Esophagus muscularis mucosa (tissue), 4 donors: Measurements from ENCODE around the gene RBM20. TPM values are rescaled to one million over a fixed set of nuclear protein-coding genes. Genes with fewer than 3 reads are reported as not detected.
"Not testable (repeated sequence)": the region's sequence is repeated elsewhere in the genome, so short reads cannot be mapped to it uniquely, and the experiment has no call there.

ENCODE experiments used
- DNase-seq: peaks from one replicate; pipeline ENCODE4 v3.0.0-alpha.2; 2017; ENCODE audit errors: extremely low spot score
- H3K27ac ChIP-seq, 4 donors: fragments of 200-600 bp; sonication (generic); replicated peaks in 1 of 4; 1 replicate in 3 of 4; 2 replicates in 1 of 4; pipeline ENCODE4 v1.5.1; 2016 to 2019; ENCODE audit warnings: mild to moderate bottlenecking in 1 of 4
- H3K27me3 ChIP-seq, 4 donors: fragments of 200-600 bp; sonication (generic); one replicate each; pipeline versions ENCODE4 v1.5.1 to v1.6.0; 2016 to 2019
- H3K36me3 ChIP-seq, 4 donors: fragments of 200-600 bp; sonication (generic); one replicate each; pipeline ENCODE4 v1.5.1; 2016 to 2019
- H3K4me1 ChIP-seq, 4 donors: fragments of 200-600 bp; sonication (generic); one replicate each; pipeline ENCODE4 v1.5.1; 2016 to 2019
- H3K4me3 ChIP-seq, 4 donors: fragments of 200-600 bp; sonication (generic); 1 replicate in 2 of 4; 2 replicates in 2 of 4; pipeline ENCODE4 v1.5.1; 2016 to 2019; ENCODE audit warnings: mild to moderate bottlenecking in 4 of 4, moderate library complexity in 1 of 4
- H3K9me3 ChIP-seq, 4 donors: fragments of 200-600 bp; sonication (generic); 1 replicate in 3 of 4; 2 replicates in 1 of 4; pipeline ENCODE4 v1.5.1; 2016 to 2019
- EP300 ChIP-seq: sonication (generic); formaldehyde crosslinking; IDR thresholded peaks from one replicate; pipeline ENCODE4 v1.6.1; 2017; ENCODE audit warnings: antibody characterized with exemption
- POLR2A ChIP-seq: fragments of 450-650 bp; IDR thresholded peaks from one replicate; pipeline ENCODE4 v1.6.1; 2017; ENCODE audit warnings: antibody characterized with exemption, moderate library complexity, mild to moderate bottlenecking, low read depth
- POLR2AphosphoS5 ChIP-seq, 2 donors: sonication (generic); formaldehyde crosslinking; IDR thresholded peaks; one replicate each; pipeline ENCODE4 v1.6.1; 2017; ENCODE audit warnings: antibody characterized with exemption in 2 of 2
- WGBS: methylation state at CpG from one replicate; pipeline ENCODE4 v1.1.5; 2018; 5-methylcytosine and 5-hydroxymethylcytosine counted together
- intact Hi-C: fragments of 100-400 bp; cut with DNase I; formaldehyde crosslinking; loops from one replicate; pipeline ENCODE4 v1.15.1; 2023
- total RNA-seq, 4 donors: library from RNA; depleted of rRNA; stranded (reverse); fragments of >200 nt; gene quantifications; one replicate each; pipeline versions ENCODE4 v1.1.0 to v1.2.1, GENCODE V29; 2016
- TF ChIP-seq, protein P1 (sequence below), 3 experiments: fragments of 200-600 bp in 2 of 3; fragments of 450-650 bp in 1 of 3; sonication (generic) in 2 of 3; IDR thresholded peaks; one replicate each; pipeline ENCODE4 v1.5.1; 2017 to 2019; ENCODE audit warnings: antibody characterized with exemption in 3 of 3, mild to moderate bottlenecking in 2 of 3, moderate library complexity in 1 of 3

RBM20 gene
- total RNA-seq, 4 donors from 2014 or later: 5.3 to 7.7 (median 5.8) TPM

DNA sequence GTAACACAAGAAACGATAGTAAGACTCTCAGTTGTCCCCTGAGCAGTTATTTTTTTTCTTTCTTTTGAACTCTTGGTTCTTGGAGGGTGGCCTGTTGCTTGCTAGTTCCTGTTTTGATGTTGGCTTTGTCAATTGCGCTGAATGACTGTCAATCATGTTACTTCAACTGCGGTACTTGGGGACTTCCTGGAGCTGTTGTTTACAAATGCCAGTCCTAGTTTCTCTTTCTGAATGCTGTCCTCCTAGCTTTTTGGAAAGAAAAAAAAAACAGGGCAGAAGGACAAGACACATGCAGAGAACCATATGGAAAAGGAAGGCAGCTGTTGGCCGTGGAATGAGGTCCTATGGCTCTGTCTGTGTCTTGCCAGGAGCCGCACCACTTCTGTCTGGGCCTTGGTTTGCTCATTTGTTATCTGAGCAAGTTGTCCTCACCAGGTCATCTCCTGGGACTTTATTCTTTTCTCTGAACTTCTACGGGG lies 220.6 kb downstream of the RBM20 start:
- no peak for TF ChIP-seq POLR2A
- TF ChIP-seq EP300: no peak
- TF ChIP-seq POLR2AphosphoS5 (IDR thresholded peaks at IDR 0.05): no peak
- TF ChIP-seq, protein P1, sequence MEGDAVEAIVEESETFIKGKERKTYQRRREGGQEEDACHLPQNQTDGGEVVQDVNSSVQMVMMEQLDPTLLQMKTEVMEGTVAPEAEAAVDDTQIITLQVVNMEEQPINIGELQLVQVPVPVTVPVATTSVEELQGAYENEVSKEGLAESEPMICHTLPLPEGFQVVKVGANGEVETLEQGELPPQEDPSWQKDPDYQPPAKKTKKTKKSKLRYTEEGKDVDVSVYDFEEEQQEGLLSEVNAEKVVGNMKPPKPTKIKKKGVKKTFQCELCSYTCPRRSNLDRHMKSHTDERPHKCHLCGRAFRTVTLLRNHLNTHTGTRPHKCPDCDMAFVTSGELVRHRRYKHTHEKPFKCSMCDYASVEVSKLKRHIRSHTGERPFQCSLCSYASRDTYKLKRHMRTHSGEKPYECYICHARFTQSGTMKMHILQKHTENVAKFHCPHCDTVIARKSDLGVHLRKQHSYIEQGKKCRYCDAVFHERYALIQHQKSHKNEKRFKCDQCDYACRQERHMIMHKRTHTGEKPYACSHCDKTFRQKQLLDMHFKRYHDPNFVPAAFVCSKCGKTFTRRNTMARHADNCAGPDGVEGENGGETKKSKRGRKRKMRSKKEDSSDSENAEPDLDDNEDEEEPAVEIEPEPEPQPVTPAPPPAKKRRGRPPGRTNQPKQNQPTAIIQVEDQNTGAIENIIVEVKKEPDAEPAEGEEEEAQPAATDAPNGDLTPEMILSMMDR (IDR thresholded peaks at IDR 0.05): no peak
- 49% methylated on average over 6 of the region's 6 CpGs for WGBS

DNA sequence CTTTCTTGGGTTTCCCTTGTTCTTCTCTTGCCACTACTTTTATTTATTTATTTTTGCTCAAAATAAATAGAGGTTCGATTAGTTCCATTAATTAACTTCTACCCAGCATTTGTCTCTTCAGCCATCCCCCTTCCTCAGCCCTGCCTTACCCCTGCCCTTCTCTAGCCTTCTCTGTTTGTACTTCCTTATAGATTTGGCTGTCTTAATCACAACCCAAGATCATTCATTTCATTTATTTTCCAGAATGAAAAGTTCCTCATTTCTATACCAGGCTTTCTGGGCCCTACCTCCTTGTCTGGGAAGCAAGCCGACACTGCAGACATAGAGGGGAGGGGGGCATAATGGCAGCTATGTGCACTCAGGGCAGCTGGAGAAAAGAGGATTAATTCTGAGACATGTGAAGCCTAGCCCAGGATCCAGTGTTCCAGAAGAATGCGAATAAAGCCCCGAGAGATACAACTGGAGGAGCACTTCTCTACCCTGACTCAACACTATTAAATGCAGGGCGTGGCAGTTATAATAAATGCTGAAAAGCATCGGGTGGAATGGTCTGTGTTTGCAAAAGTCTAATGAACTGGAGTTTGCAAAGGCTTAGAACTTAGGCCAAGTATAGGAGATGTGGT lies 221.2 kb downstream of the RBM20 start:
- WGBS: 52% methylated on average over 6 of the region's 6 CpGs
- intact Hi-C loops: no loop called here
- Histone ChIP-seq H3K4me1 (peaks cover 7 to 28% (median 27%) of the 10 kb centered on the region in 4 donors), H3K9me3 (no peaks in the 10 kb centered on the region), H3K27me3 (no peaks in the 10 kb centered on the region), H3K4me3 (no peak overlapping the region), H3K36me3 (no peaks in the 10 kb centered on the region), H3K27ac (peak overlapping the region; percentile 47 to 73 (median 68))
- no peak for DNase-seq
- TF ChIP-seq EP300: no peak
- TF ChIP-seq, protein P1 (IDR thresholded peaks at IDR 0.05): no peak
- TF ChIP-seq POLR2A: no peak
- TF ChIP-seq POLR2AphosphoS5 (IDR thresholded peaks at IDR 0.05): no peak

More for the DNA sequence above, 220.6 kb downstream of the RBM20 start:
- Histone ChIP-seq H3K4me1 (peaks cover 11 to 34% (median 27%) of the 10 kb centered on the region in 4 donors), H3K27ac (peak overlapping the region; percentile 47 to 73 (median 68)), H3K4me3 (peak overlapping the region in 2 of 4 donors; percentile 11 to 19), H3K9me3 (no peaks in the 10 kb centered on the region), H3K36me3 (no peaks in the 10 kb centered on the region), H3K27me3 (no peaks in the 10 kb centered on the region)
- no peak for DNase-seq
- intact Hi-C loops: no loop called here

DNA sequence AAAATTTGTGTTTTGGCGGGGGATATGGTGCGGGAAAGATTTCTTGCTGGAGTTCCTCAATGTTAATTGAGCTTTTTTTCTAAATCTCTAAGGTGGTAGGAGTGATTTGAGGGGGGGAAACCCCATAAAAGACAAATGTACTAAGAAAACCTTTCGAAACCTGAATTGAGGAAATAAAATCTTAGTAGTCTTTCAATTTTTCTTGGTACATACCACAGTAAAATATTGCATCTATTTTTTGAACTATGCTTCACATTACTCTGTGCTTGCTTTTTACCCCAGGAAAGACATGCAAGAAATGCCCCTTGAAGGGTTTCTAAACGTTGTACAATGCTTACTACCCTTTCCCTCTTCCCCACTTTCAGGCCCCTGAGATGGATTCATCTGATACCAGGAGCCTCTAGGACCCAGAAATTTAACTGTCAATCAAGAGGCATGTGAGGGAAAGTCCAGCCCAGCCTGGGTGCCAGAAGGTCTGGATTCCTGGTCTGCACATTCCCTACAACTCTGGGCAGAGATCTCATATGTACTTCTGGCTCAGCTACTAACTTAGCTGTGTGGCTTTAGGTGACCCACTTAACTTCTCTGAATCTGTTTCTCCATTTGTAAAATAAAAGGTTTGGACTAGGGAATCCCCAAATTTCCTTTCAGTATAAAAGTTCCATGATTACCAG lies 221.8 kb downstream of the RBM20 start:
- peak overlapping the region; percentile 47 to 73 (median 68) for H3K27ac ChIP-seq
- intact Hi-C loops: no loop called here
- no peaks in the 10 kb centered on the region for H3K9me3 ChIP-seq
- H3K4me1 ChIP-seq: peaks cover 11 to 27% (median 26%) of the 10 kb centered on the region in 4 donors
- H3K36me3 ChIP-seq: no peaks in the 10 kb centered on the region
- WGBS: 66% methylated on average over 4 of the region's 4 CpGs
- TF ChIP-seq POLR2A (no peak), POLR2AphosphoS5 (IDR thresholded peaks at IDR 0.05) (no peak), EP300 (no peak)
- TF ChIP-seq, protein P1 (IDR thresholded peaks at IDR 0.05): no peak
- no peak for DNase-seq
- H3K4me3 ChIP-seq: no peak overlapping the region
- no peaks in the 10 kb centered on the region for H3K27me3 ChIP-seq

DNA sequence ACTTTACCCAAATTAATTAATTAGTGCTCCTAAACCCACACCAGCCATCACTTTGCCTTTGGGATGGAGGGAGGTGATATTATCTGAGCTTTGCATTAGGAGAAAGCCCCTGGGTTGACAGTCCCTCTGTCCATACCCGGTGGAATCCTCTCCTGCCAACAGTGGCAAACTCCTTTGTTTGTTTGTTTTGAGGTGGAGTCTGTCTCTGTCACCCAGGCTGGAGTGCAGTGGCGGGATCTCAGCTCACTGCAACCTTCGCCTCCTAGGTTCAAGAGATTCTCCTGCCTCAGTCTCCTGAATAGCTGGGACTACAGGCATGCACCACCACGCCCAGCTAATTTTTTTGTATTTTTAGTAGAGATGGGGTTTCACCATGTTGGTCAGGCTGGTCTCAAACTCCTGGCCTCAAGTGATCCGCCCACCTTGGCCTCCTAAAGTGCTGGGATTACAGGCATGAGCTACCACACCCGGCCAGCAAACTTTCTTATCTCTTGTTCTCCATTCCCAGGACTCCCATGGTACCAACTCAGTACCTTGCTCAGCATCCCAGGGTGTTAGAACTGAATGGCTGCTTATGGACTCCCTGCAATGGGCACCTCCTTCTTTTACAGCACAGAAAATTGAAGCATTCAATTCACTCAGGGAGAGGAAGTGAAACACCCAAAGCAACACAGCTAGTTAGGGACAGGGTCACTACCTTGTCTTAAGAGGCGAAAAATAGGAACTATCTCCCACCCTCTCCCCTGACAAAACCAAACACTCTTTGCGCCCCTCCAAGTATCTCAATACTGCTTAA lies 223.1 kb downstream of the RBM20 start:
- H3K4me3 ChIP-seq, H3K9me3 ChIP-seq, H3K36me3 ChIP-seq, H3K27me3 ChIP-seq, intact Hi-C loops, DNase-seq: not testable (repeated sequence)
- H3K27ac ChIP-seq: peak overlapping the region; percentile 18 to 43 (median 26)
- H3K4me1 ChIP-seq: peaks cover 14 to 29% (median 29%) of the 10 kb centered on the region in 4 donors
- WGBS: 82% methylated on average over 8 of the region's 8 CpGs
